Measurements from ENCODE around the gene RAB23.

Gene RAB23

DNA sequence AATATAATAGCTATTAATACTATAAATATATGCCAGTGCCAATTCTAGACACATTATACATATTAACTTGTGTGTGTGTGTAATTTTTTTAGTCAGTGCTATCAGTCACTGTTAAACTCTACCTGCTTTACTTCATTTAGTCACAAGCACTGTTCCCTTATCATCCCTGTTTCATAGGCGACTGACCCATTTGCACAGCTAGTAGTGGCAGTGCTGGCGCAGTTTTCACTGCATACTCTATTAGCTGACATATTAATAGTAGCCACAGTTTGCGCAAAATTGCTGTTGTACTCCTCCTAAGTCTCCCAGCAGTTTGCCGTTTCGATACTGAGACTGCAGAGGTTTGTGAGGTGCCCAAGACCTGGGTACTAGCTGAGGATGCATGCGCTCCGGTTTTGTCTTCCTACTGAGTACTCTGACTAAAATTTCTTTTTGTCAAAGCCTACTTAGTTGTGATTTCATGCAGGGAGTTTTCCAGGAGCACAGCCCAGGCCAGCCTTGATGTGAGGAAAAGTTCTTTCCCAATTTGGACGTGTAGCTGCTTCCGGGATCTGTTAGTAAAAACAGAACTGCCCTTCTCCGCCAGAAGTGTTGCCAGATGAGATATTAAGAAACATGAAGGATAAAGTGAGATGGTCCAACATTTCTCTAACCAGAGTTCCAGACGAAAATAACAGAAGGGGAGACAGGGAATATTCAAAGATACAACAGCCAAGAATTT is 44.4 kb downstream of the RAB23 start:
- no peak for DNase-seq

DNA sequence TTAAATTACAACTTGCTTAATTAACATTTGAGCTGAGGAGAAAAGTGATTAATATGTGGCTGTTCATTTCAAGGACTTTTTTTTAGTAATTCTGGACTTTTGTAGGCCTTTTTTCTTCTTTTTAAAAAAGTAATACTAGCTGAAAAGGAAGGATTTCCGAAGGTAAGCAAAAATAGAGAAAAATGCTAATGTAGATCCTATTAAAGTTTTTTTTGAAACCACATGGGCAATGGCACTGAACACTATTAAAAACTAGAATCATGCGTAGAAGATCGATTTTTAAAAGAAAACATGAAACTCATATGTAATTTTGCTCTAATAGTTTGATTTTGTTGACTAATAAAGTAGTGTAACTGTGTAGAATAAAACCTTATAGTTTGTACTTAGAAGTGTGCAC is 47.6 kb downstream of the RAB23 start:
- no peak for DNase-seq

DNA sequence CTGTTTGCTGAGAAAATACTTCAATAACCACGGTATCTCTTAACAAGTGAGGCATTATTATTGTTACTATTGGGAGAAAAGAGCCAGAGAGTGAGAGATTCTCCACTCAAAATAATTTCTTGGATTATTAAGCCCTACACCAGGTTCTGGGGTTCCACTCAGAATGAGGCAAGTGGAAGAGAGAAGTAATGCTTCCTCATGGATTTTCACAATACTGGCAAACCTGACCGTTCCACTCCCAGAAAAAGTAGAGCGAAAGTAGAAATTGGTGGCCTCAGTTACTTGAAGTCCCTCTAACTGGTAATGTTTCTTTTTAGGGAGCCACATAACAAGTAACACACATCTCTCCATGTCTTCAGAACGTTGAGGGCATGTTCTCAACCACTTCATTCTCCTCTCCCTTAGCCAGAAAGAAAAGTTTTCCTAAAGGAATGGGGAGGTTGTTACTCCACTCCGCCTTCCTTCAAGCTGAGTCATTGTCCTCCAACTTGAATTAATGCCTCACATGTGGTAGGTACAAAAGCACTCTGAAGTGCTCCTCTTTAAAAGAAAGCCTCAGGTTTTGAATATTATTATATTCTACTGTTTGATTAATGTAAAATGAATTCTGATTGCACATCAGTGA is 48.1 kb downstream of the RAB23 start:
- no peak for DNase-seq

DNA sequence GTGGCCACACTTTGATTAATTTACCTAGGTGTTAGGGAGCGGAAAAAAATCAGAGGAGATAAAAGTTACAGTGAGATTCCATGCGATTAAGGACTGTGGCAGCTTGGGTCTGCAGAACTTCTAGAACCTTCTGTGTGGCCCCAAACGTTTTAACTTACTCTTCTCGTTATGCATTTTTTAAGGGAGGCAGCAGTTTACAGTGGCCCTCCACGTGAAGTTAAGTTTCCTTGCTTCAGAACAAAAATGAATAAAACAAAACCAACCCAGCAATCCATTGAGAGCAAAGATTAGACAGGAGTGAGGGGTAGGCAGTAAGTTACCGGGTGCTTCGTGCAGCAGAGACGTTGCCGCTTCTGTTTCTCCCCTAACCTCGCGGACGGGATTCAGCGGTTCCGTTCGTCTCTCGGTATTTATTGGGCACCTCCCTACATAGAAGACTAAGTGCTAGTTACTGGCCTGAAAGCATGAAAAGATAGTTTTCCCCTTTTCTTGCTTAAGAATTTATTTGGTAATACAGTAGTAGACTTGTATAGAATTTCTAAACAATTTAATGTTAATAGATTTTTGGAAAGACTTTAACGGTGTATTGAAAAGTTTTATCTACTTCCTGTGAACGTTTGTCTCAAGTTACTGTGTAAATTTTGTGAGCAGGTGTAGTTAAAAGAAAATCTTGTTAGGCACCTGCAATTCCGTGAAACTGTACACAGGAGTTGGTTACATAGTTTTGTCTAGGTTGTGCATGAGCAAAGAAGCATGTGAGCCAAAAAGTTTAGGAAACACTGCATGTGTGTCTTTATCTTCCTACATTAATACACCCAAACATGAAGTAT is 48.8 kb downstream of the RAB23 start:
- DNase-seq = no peak

DNA sequence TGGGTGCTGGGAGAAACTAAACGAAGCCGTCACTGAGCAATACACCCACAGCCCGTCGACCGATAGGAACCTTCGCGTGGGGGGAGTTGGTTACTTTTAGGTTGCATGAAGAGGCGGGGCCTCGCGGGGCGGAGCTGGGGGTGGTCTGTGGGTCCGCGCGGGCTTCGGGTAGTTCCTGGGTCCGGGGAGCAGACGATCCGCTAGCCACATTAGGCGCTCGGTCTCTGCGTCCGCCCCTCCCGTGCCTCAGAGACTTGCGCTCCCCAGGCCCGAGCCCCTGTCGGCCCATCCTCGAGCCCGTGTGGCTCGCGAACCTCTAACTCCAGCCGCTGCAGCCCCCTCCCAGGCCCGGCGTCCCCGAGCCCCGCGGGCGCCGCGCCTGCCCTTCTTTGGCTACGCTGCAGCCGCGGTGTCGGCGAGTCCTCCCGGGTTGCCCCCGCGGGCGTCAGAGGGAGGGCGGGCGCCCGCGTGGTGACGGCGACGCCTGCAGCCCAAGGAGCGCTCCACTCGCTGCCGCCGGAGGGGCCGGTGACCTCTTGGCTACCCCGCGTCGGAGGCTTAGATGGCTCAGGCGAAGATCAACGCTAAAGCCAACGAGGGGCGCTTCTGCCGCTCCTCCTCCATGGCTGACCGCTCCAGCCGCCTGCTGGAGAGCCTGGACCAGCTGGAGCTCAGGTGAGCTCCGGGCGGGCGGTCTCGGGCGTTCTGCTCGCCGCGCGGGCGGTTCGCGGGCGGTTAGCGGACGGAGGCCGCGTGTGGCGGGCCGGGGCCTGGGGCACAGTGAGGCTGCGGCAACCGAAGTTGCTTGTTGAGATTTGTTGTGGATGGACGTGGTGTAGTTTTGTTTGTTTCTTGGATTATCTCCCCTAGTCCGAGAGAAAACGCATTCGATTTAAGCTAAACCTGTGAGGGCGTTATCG is 49.7 kb downstream of the RAB23 start, which contains the start of gene BAG2:
Gene BAG2, plus strand, starts transcription at position 191 of the 920 bp plus-strand sequence. Its CDS starts 372 bp downstream, at position 563.
- peak; percentile 91 for DNase-seq

DNA sequence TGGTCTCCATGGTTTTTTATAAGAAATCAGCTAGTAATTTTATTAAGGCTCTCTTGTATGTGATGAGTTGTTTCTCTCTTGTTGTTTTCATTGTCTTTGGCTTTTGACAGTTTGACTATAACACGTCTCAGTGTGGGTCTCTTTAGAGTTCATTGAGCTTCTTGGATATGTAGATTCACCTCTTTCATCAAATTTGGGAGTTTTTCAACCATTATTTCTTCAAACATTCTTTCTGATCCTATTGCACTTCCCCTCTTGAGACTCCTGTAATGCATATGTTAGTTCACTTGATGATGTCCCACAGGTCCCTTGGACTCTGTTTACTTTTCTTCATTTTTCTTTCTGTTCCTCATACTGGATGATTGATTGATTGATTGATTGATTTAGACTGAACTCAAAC is 57.0 kb downstream of the RAB23 start:
- DNase-seq = no peak

DNA sequence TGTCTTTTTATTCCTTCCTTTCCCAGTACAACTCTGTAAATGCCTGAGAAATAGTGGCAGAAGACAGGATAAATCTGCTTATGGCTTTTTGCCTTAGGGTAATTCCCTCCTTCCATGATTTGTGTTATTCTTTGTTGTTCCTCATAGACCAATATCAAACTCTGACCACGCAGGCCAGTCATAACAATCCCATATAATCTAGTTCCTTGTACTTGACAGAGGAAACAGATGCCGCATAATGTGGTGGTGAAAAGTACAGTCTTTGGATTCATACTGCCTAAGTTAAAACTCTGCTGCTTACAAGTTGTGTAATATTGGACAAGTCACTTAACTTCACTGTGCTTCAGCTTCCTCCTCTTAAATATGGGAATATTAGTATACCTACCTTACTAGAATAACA is 58.2 kb downstream of the RAB23 start:
- DNase-seq = no peak

DNA sequence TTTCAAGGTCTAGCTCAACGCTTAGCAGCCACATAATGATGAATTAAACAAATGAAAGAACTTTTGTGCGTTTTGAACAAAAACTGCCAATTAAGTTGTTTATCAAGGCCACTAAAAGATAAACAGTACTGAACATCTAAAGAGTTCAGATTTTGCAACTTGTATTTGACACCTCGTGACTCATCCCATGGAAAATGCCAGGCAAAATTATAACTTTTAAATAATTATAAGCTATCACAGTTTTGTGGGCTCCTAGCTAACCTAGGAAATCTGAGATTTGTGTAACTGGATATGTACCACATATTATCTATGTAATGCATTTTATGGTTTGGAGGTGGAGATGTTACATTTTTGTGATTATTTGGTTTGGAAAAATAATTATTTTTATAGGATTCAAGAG is 59.6 kb downstream of the RAB23 start:
- DNase-seq = no peak

DNA sequence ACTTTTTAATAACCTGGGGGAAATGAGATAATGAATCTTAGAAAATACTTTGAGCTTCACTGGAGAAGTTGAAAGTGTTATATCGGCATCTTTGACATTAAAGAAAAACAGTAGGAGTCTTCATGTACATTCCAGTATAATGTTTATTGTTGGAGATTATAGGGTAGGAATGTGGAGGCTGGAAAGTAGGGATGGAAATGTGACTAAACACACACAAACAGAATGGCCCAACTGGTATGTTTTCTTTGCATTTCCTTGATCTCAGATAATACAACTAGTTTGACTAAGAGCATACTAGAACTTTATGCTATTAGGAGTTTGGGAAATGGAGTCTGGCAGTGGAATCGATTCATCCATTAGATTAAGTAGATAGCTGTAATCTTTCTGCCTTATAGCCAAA is 60.1 kb downstream of the RAB23 start:
- DNase-seq = no peak

DNA sequence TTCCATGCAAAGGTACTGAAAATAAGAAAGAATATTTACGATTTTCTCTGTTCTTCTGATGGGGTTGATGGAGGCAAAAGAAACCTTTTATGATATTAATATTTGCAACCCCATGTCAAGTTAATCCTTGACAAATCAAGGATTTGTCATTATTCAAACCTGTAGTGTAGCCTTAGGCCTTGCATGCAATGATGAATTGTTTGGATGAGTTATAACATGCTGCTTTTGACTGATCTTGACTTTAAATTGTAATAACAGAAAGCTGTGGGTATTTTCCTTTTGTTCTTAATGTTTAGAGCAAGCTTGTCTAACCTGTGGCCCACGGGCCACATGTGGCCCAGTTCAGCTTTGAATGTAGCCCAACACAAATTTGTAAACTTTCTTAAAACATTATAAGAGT is 63.0 kb downstream of the RAB23 start:
- no peak for DNase-seq

DNA sequence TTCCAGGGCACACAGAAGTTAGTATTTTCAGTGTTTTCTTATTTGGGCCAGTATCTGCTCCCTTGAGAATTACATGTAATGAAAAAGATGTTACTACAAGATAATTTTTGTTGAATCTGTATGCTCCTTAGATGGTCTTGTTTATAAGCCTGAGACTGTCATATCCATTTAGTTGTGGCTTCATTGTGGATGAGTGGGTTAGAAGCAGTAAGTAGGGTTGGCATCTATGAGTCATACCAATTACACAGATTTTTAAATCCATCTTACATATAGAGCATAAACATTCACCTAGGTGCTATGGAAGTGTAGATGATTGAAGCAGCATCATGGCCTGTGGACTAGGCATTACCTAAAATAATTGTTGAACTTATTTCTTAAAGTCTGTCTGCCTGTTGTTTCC is 63.4 kb downstream of the RAB23 start:
- DNase-seq = no peak

DNA sequence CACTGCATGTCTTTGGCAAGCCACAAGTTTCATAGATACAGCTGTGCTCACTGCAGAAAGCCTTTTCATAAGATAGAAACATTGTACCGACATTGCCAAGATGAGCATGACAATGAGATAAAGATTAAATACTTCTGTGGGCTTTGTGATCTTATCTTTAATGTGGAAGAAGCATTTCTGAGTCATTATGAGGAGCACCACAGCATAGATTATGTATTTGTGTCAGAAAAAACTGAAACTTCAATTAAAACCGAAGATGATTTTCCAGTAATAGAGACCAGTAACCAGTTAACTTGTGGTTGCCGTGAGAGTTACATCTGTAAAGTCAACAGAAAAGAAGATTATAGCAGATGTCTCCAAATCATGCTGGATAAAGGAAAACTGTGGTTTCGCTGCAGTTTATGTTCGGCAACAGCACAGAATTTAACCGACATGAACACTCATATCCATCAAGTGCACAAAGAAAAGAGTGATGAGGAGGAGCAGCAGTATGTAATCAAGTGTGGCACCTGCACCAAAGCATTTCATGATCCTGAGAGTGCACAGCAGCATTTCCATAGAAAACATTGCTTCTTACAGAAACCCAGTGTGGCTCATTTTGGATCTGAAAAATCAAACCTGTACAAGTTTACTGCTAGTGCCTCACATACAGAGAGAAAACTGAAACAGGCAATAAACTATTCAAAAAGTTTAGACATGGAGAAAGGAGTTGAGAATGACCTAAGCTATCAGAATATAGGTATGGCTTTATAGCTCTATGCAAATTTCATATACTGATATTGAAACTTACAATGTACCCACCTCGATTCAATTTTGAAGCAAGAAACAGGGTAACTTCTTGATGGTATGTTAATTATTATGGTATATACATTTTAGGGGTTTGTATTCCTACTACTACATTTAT is 73.9 kb downstream of the RAB23 start:
- DNase-seq = no peak

DNA sequence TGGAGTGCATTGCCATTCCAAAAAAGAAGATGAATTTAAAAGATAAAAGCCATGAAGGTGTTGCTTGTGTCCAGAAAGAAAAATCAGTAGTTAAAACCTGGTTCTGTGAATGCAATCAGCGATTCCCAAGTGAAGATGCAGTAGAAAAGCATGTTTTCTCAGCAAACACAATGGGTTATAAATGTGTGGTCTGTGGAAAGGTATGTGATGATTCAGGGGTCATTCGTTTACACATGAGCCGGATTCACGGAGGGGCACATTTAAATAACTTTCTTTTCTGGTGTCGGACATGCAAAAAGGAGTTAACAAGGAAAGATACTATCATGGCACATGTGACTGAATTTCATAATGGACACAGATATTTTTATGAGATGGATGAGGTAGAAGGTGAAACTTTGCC is 74.7 kb downstream of the RAB23 start:
- DNase-seq = no peak

DNA sequence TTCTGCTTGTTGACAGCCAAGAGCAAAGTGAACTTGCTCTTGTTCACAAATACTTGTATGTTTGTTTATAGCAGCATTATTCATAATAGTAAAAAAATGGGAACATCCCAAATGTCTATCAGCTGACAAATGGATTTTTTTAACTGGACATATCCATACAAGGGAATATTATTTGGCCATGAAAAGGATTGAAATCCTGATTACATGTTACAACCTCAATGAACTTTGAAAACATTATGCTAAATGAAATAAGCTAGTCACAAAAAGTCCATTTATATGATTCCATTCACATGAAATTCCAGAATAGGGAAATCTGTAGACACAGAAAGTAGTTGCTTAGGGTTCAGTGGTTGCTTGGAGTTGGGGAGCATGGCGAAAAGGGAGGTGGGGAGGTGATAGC is 78.4 kb downstream of the RAB23 start:
- no peak for DNase-seq

DNA sequence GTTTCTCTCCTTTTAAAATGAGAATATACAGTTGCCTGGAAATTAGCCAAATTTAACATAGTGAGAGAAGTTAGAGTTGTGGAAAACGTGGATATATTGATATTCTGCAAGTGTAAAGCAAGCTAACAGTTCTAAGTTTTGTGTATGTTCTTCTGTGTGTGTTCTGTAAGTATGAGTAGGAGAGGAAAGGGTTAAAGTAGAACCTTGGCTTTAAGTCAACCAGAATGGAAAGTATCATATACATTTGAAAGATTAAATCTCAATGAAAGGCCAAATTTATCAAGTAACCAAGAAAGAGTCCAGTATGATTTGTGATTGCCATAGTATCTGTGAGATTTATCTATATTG is 80.0 kb downstream of the RAB23 start:
- DNase-seq = no peak

DNA sequence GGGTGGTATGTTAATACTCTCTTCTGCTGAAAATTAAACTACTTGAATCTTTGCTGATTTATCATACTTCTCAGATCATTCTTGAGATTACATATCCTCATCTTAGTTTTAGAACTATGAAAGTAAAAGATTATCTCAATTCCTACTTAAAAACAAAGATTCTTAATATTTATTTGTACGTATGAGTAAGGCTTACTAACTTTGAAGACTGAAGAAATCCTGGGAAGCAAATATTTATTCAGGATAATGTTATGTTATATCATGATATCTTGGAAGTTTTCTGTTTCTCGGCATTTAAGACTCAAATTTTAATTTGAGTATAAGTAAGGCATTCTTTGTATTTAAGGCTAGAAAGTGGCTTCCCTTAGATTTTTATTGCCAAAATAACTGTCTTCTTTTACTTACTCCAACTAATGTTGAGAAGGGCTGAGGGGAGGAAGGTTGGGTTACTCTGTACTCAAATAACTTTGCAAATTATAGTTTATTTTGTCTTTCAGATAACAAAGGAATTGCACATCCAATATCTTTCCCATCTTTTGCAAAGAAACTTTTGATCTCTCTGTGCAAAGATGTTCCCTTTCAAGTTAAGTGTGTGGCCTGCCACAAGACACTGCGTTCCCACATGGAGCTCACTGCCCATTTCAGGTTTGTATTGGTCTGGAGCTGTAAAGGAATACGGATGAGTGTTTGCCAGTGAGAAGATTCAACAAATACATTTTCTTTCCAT is 80.5 kb downstream of the RAB23 start:
- DNase-seq = no peak

DNA sequence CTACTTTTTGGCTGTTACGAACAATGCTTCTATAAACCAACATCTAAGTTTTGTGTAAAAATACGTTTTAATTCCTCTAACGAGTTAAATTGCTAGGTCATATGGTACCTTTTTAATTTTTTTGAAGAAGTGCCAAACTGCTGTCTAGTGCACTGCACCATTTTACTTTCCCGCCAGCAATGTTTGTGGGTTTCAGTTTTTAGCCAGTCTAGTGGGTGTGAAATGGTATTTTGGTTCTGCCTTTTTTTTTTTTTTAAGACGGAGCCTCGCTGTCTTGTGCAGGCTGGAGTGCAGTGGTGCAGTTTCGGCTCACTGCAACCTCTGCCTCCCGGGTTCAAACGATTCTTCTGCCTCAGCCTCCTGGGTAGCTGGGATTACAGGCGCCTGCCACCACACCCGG is 84.1 kb downstream of the RAB23 start:
- DNase-seq = no peak

DNA sequence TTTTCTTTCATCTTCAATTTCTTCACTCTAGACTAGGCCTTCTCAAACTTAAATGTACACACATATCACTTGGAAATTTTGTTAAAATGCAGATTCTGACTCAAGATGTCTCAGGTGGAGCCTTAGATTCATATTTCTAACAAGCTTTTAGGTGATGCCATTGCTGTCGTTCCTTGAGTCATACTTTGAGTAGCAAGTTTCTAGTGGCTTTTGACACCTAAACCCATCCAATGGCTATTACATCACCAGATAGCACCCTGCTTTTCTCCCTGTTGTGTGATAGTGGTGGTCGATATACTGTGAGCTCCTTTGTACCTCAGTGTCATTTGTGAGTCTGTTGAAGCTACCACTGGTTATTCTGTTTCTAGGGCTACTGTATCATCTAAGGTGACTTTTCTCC is 84.8 kb downstream of the RAB23 start:
- no peak for DNase-seq
